Measurements from ENCODE around the gene GRID1.

GRID1 gene

DNA sequence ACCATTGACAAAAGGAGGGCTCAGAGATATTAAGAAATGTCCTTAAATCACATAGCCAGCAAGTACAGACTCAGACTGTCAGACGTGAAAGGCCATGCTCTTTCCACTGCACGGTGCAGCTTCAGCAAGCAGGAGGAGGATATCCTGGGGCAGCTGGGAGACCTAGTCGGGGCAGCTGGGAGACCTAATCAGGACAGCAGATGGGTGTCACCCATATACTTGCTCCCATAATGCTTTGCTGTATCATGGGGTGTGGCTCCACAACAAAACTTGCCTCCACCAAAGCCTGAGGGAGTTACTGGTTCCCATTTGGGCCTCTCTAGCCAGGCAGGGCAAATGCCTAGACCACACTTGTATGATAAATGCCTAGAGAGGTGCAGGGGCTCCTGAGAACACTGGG lies 55.4 kb downstream of the GRID1 start:
- no peaks in the 10 kb centered on the region for H3K4me1 ChIP-seq (ENCODE audit: insufficient read depth, low read length, severe bottlenecking)
- no peaks in the 10 kb centered on the region for H4K20me1 ChIP-seq (ENCODE audit: insufficient read depth, low read length)
- H3K9me2 ChIP-seq (ENCODE audit: low read depth, low read length) = no peaks in the 10 kb centered on the region
- no peaks in the 10 kb centered on the region for H3F3A ChIP-seq (ENCODE audit: insufficient read depth, low read length)
- H3K4me3 ChIP-seq (ENCODE audit: low read depth, low read length, poor library complexity, severe bottlenecking) = no peak overlapping the region
- no peak overlapping the region for H3K27ac ChIP-seq (ENCODE audit: low read depth, low read length, poor library complexity, severe bottlenecking)
- H2AFZ ChIP-seq (ENCODE audit: low read length) = no peak overlapping the region
- H3K9me3 ChIP-seq (ENCODE audit: low read length) = no peaks in the 10 kb centered on the region
- H3K27me3 ChIP-seq (ENCODE audit: insufficient read depth, low read length) = no peaks in the 10 kb centered on the region
- no peaks in the 10 kb centered on the region for H3K79me2 ChIP-seq (ENCODE audit: insufficient read depth, low read length)
- no peaks in the 10 kb centered on the region for H3K36me3 ChIP-seq (ENCODE audit: insufficient read depth, low read length)
- H3K9ac ChIP-seq (ENCODE audit: low read length) = no peak overlapping the region
- no peak overlapping the region for H3K4me2 ChIP-seq (ENCODE audit: low read length)
- TF ChIP-seq, protein P1, sequence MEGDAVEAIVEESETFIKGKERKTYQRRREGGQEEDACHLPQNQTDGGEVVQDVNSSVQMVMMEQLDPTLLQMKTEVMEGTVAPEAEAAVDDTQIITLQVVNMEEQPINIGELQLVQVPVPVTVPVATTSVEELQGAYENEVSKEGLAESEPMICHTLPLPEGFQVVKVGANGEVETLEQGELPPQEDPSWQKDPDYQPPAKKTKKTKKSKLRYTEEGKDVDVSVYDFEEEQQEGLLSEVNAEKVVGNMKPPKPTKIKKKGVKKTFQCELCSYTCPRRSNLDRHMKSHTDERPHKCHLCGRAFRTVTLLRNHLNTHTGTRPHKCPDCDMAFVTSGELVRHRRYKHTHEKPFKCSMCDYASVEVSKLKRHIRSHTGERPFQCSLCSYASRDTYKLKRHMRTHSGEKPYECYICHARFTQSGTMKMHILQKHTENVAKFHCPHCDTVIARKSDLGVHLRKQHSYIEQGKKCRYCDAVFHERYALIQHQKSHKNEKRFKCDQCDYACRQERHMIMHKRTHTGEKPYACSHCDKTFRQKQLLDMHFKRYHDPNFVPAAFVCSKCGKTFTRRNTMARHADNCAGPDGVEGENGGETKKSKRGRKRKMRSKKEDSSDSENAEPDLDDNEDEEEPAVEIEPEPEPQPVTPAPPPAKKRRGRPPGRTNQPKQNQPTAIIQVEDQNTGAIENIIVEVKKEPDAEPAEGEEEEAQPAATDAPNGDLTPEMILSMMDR (IDR thresholded peaks at IDR 0.05; ENCODE audit: low read length) = no peak
- no peak for TF ChIP-seq EZH2 (IDR thresholded peaks at IDR 0.05; ENCODE audit: borderline replicate concordance, low read length)

DNA sequence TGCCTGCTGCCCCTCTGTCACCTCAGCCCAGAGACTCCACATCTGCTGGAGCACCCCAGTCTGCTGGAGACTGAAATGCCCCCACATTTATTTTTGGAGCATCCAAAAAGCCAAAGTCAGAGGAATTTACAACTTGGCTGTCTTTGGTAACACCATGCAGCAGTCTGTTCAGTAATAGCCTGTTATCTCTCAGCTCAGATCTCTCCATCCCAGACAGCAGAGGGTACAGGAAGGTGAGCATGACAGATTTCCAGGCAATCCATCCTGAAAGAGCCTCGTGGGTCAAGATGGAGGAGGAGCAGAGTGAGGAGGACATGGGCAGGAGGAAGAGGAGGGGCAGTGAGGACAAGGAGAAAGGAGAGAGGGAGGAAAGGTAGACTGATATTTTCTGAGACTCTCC lies 55.9 kb downstream of the GRID1 start:
- H3K79me2 ChIP-seq (ENCODE audit: insufficient read depth, low read length) = no peaks in the 10 kb centered on the region
- no peak overlapping the region for H3K4me3 ChIP-seq (ENCODE audit: low read depth, low read length, poor library complexity, severe bottlenecking)

DNA sequence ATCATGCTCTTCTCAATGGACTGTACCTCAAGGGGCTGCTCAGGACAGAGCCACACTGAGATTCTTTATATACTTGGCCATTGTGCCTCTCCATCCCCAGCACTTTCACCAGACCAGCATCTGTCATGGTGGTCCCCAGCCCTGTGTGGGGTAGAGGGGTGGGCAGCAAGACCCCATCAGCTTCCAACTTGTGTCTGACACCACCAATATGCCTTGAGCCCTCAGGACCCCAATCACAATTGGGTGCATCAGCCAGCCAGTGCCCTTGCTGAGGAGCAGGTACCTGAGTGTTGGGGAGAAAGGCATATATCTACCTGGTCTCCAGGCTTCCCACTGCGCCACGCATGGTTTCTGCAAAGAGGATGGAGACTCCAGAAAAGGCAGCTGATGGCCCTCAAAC lies 56.3 kb downstream of the GRID1 start:
- Histone ChIP-seq H3K9ac (ENCODE audit: low read length) (no peak overlapping the region), H3K27me3 (ENCODE audit: insufficient read depth, low read length) (no peaks in the 10 kb centered on the region), H4K20me1 (ENCODE audit: insufficient read depth, low read length) (no peaks in the 10 kb centered on the region), H3K4me3 (ENCODE audit: low read depth, low read length, poor library complexity, severe bottlenecking) (no peak overlapping the region), H3K9me3 (ENCODE audit: low read length) (no peaks in the 10 kb centered on the region), H3K4me2 (ENCODE audit: low read length) (no peak overlapping the region), H3F3A (ENCODE audit: insufficient read depth, low read length) (no peaks in the 10 kb centered on the region), H2AFZ (ENCODE audit: low read length) (no peak overlapping the region), H3K27ac (ENCODE audit: low read depth, low read length, poor library complexity, severe bottlenecking) (no peak overlapping the region), H3K79me2 (ENCODE audit: insufficient read depth, low read length) (no peaks in the 10 kb centered on the region), H3K9me2 (ENCODE audit: low read depth, low read length) (no peaks in the 10 kb centered on the region), H3K4me1 (ENCODE audit: insufficient read depth, low read length, severe bottlenecking) (no peaks in the 10 kb centered on the region), H3K36me3 (ENCODE audit: insufficient read depth, low read length) (no peaks in the 10 kb centered on the region)
- TF ChIP-seq, protein P1 (IDR thresholded peaks at IDR 0.05; ENCODE audit: low read length) = no peak
- TF ChIP-seq EZH2 (IDR thresholded peaks at IDR 0.05; ENCODE audit: borderline replicate concordance, low read length) = no peak

More for the DNA sequence above, 55.9 kb downstream of the GRID1 start:
- no peak for TF ChIP-seq EZH2 (IDR thresholded peaks at IDR 0.05; ENCODE audit: borderline replicate concordance, low read length)
- TF ChIP-seq, protein P1 (IDR thresholded peaks at IDR 0.05; ENCODE audit: low read length) = no peak
- no peaks in the 10 kb centered on the region for H3K9me2 ChIP-seq (ENCODE audit: low read depth, low read length)
- H3F3A ChIP-seq (ENCODE audit: insufficient read depth, low read length) = no peaks in the 10 kb centered on the region
- H4K20me1 ChIP-seq (ENCODE audit: insufficient read depth, low read length) = no peaks in the 10 kb centered on the region
- H3K4me2 ChIP-seq (ENCODE audit: low read length) = no peak overlapping the region
- no peak overlapping the region for H2AFZ ChIP-seq (ENCODE audit: low read length)
- H3K9ac ChIP-seq (ENCODE audit: low read length) = no peak overlapping the region
- no peaks in the 10 kb centered on the region for H3K36me3 ChIP-seq (ENCODE audit: insufficient read depth, low read length)
- H3K4me1 ChIP-seq (ENCODE audit: insufficient read depth, low read length, severe bottlenecking) = no peaks in the 10 kb centered on the region
- no peaks in the 10 kb centered on the region for H3K27me3 ChIP-seq (ENCODE audit: insufficient read depth, low read length)
- H3K9me3 ChIP-seq (ENCODE audit: low read length) = no peaks in the 10 kb centered on the region
- H3K27ac ChIP-seq (ENCODE audit: low read depth, low read length, poor library complexity, severe bottlenecking) = no peak overlapping the region
